ENCODE data around the gene TK2. TPM values are rescaled to one million over a fixed set of nuclear protein-coding genes. Genes with fewer than 3 reads are reported as not detected.
"Not testable (repeated sequence)": the region's sequence is repeated elsewhere in the genome, so short reads cannot be mapped to it uniquely, and the experiment has no call there.

TK2 gene
- total and polyA plus RNA-seq, 11 donors = 9.4 to 29.4 (median 17.3) TPM

- TF ChIP-seq CTCF (IDR thresholded peaks at IDR 0.05) (no peak), POLR2A (IDR thresholded peaks at IDR 0.05) (no peak)
- Histone ChIP-seq H3K27ac (no peak overlapping the region), H3K27me3 (no peaks in the 10 kb centered on the region), H3K4me1 (no peaks in the 10 kb centered on the region), H3K9me3 (peaks cover 0 to 12% (median 0%) of the 10 kb centered on the region in 12 donors), H3K36me3 (no peaks in the 10 kb centered on the region), H3K4me3 (no peak overlapping the region)
- ATAC-seq (no peak), DNase-seq (no peak)
- WGBS, 4 donors = 85 to 92% (median 91%) methylated on average over 10 to 11 of the region's 11 CpGs
- intact Hi-C loops (cut with DNase I) = loop anchor here in 1 of 10 donors (5.0 kb wide), 1 partner anchor 36 kb away; no protein-coding TSS in a partner anchor
Measured at GRCh38 chr16:66468321-66468965, 81.5 kb downstream of the TK2 start.

- ATAC-seq (no peak), DNase-seq (no peak)
- WGBS, 4 donors = 89 to 93% (median 92%) methylated on average over 5 of the region's 5 CpGs
- Histone ChIP-seq H3K36me3 (no peaks in the 10 kb centered on the region), H3K4me3 (no peak overlapping the region), H3K4me1 (no peaks in the 10 kb centered on the region), H3K27me3 (no peaks in the 10 kb centered on the region), H3K27ac (no peak overlapping the region), H3K9me3 (peaks cover 0 to 12% (median 0%) of the 10 kb centered on the region in 12 donors)
- TF ChIP-seq CTCF (IDR thresholded peaks at IDR 0.05) (no peak), POLR2A (IDR thresholded peaks at IDR 0.05) (no peak)
- intact Hi-C loops (cut with DNase I) = loop anchor here in 1 of 10 donors (5.0 kb wide), 1 partner anchor 35 kb away; no protein-coding TSS in a partner anchor
Measured at GRCh38 chr16:66467611-66468010, 82.3 kb downstream of the TK2 start.

- not testable (repeated sequence) for H3K27me3 ChIP-seq, ATAC-seq, H3K4me1 ChIP-seq, H3K4me3 ChIP-seq, H3K27ac ChIP-seq, H3K36me3 ChIP-seq, DNase-seq
- WGBS, 4 donors = 94 to 96% (median 95%) methylated on average over 6 of the region's 6 CpGs
- intact Hi-C loops (cut with DNase I) = loop anchor here in 1 of 10 donors (5.0 kb wide), 1 partner anchor 34 kb away; no protein-coding TSS in a partner anchor
- peaks cover 0 to 12% (median 0%) of the 10 kb centered on the region in 12 donors for H3K9me3 ChIP-seq
Measured at GRCh38 chr16:66466636-66467035, 83.3 kb downstream of the TK2 start.

GRCh38 chr16:66465946-66466345 is 84.0 kb downstream of the TK2 start:
- not testable (repeated sequence) for ATAC-seq, H3K4me3 ChIP-seq, DNase-seq, H3K4me1 ChIP-seq, H3K36me3 ChIP-seq, H3K27me3 ChIP-seq, H3K27ac ChIP-seq
- intact Hi-C loops (cut with DNase I) = loop anchor here in 1 of 10 donors (5.0 kb wide), 1 partner anchor 34 kb away; no protein-coding TSS in a partner anchor
- H3K9me3 ChIP-seq = peaks cover 0 to 12% (median 0%) of the 10 kb centered on the region in 12 donors
- 92 to 95% (median 94%) methylated on average over 6 of the region's 6 CpGs for WGBS, 4 donors

- ATAC-seq = no peak
Measured at GRCh38 chr16:66462912-66463311, 87.0 kb downstream of the TK2 start.

More at GRCh38 chr16:66462912-66463311, 87.0 kb downstream of the TK2 start:
- DNase-seq = no peak
- Histone ChIP-seq H3K27me3 (peaks cover 0 to 28% (median 3%) of the 10 kb centered on the region in 9 donors), H3K4me1 (no peaks in the 10 kb centered on the region), H3K4me3 (no peak overlapping the region), H3K36me3 (no peaks in the 10 kb centered on the region), H3K27ac (no peak overlapping the region), H3K9me3 (peaks cover 0 to 12% (median 0%) of the 10 kb centered on the region in 12 donors)
- 79 to 90% (median 87%) methylated on average over 1 of the region's 1 CpG for WGBS, 4 donors
- TF ChIP-seq POLR2A (IDR thresholded peaks at IDR 0.05) = no peak
- TF ChIP-seq CTCF (IDR thresholded peaks at IDR 0.05) = no peak
- intact Hi-C loops (cut with DNase I) = no loop called here

Data from heart left ventricle (tissue), 16 donors.